ENCODE results near the gene TP53. TPM values are rescaled to one million over a fixed set of nuclear protein-coding genes. Genes with fewer than 3 reads are reported as not detected.

Gene TP53
- total and polyA plus RNA-seq, 12 donors, result 7.9 to 29.1 (median 12.6) TPM

- TF ChIP-seq CTCF (IDR thresholded peaks at IDR 0.05), result no peak
- H3K27ac ChIP-seq, result no peak overlapping the region
- H3K9me3 ChIP-seq, result peaks cover 0 to 6% (median 4%) of the 10 kb centered on the region in 11 donors
- no peak for DNase-seq
- intact Hi-C loops (cut with DNase I), result no loop called here
- no peaks in the 10 kb centered on the region for H3K27me3 ChIP-seq
- ATAC-seq, result no peak
- 95% methylated on average over 7 of the region's 7 CpGs for WGBS, 2 donors
- no peak overlapping the region for H3K4me3 ChIP-seq
- peaks cover 0 to 80% (median 46%) of the 10 kb centered on the region in 9 donors for H3K36me3 ChIP-seq
- H3K4me1 ChIP-seq, result no peaks in the 10 kb centered on the region
These were observed 18.8 kb downstream of the TP53 start for GRCh38 chr17:7668482-7668881.

- H3K36me3 ChIP-seq, result peaks cover 0 to 74% (median 39%) of the 10 kb centered on the region in 9 donors
- 76 to 79% methylated on average over 10 of the region's 10 CpGs for WGBS, 2 donors
These were observed 19.5 kb downstream of the TP53 start for GRCh38 chr17:7667656-7668406.

GRCh38 chr17:7656958-7657609 is 30.2 kb downstream of the TP53 start:
- peak; percentile 73 to 87 for DNase-seq
- Histone ChIP-seq H3K27me3 (peaks cover 0 to 15% (median 0%) of the 10 kb centered on the region in 7 donors), H3K27ac (peak overlapping the region in 4 of 10 donors; percentile 1 to 35 (median 28)), H3K36me3 (peaks cover 0 to 4% (median 0%) of the 10 kb centered on the region in 9 donors), H3K4me3 (no peak overlapping the region), H3K4me1 (peaks cover 0 to 16% (median 10%) of the 10 kb centered on the region in 9 donors), H3K9me3 (no peaks in the 10 kb centered on the region)
- intact Hi-C loops (cut with DNase I), result no loop called here
- WGBS, 2 donors, result 21 to 25% methylated on average over 10 of the region's 10 CpGs
- TF ChIP-seq CTCF (IDR thresholded peaks at IDR 0.05), result no peak
- peak; percentile 55 to 92 (median 76) for ATAC-seq

More at GRCh38 chr17:7667656-7668406, 19.5 kb downstream of the TP53 start:
- H3K4me1 ChIP-seq, result no peaks in the 10 kb centered on the region
- H3K27ac ChIP-seq, result no peak overlapping the region
- no peak overlapping the region for H3K4me3 ChIP-seq
- ATAC-seq, result no peak
- no peaks in the 10 kb centered on the region for H3K9me3 ChIP-seq
- DNase-seq, result no peak
- intact Hi-C loops (cut with DNase I), result no loop called here
- TF ChIP-seq CTCF (IDR thresholded peaks at IDR 0.05), result no peak
- H3K27me3 ChIP-seq, result no peaks in the 10 kb centered on the region

- H3K27me3 ChIP-seq, result peaks cover 0 to 31% (median 15%) of the 10 kb centered on the region in 7 donors
- WGBS, 2 donors, result 87 to 89% methylated on average over 17 of the region's 17 CpGs
- ATAC-seq (no peak), DNase-seq (no peak)
- intact Hi-C loops (cut with DNase I), result no loop called here
- TF ChIP-seq CTCF (IDR thresholded peaks at IDR 0.05), result no peak
- H3K9me3 ChIP-seq, result no peaks in the 10 kb centered on the region
- no peak overlapping the region for H3K4me3 ChIP-seq
- H3K36me3 ChIP-seq, result peaks cover 0 to 4% (median 0%) of the 10 kb centered on the region in 9 donors
- H3K27ac ChIP-seq, result no peak overlapping the region
- H3K4me1 ChIP-seq, result peaks cover 3 to 32% (median 24%) of the 10 kb centered on the region in 9 donors
These were observed 31.8 kb downstream of the TP53 start for GRCh38 chr17:7655541-7655840.
